ENCODE results near the gene RFESD. TPM values are rescaled to one million over a fixed set of nuclear protein-coding genes. Genes with fewer than 3 reads are reported as not detected.

The RFESD gene
- total RNA-seq, 1 donor from 2014 or later: 1.7 TPM

- Mint-ChIP-seq H3K27ac (ENCODE audit: unreplicated experiment) (peak overlapping the region; percentile 68), H3K36me3 (ENCODE audit: unreplicated experiment) (no peaks in the 10 kb centered on the region), H3K4me3 (ENCODE audit: unreplicated experiment) (no peak overlapping the region), H3K4me1 (ENCODE audit: unreplicated experiment) (peaks cover 57% of the 10 kb centered on the region), H3K9me3 (ENCODE audit: unreplicated experiment) (no peaks in the 10 kb centered on the region), H3K27me3 (ENCODE audit: unreplicated experiment) (no peaks in the 10 kb centered on the region)
- DNase-seq (ENCODE audit: extremely low spot score, unreplicated experiment): no peak
- TF ChIP-seq CTCF (IDR thresholded peaks at IDR 0.05): no peak
Measured at GRCh38 chr5:95668216-95668615, 21.6 kb downstream of the RFESD start.

GRCh38 chr5:95668728-95669127, 22.2 kb downstream of the RFESD start:
- Mint-ChIP-seq H3K27ac (ENCODE audit: unreplicated experiment) (peak overlapping the region; percentile 68), H3K4me3 (ENCODE audit: unreplicated experiment) (no peak overlapping the region), H3K27me3 (ENCODE audit: unreplicated experiment) (no peaks in the 10 kb centered on the region), H3K4me1 (ENCODE audit: unreplicated experiment) (peaks cover 61% of the 10 kb centered on the region), H3K9me3 (ENCODE audit: unreplicated experiment) (no peaks in the 10 kb centered on the region), H3K36me3 (ENCODE audit: unreplicated experiment) (no peaks in the 10 kb centered on the region)
- no peak for DNase-seq (ENCODE audit: extremely low spot score, unreplicated experiment)
- TF ChIP-seq CTCF (IDR thresholded peaks at IDR 0.05): no peak

GRCh38 chr5:95669540-95669939, 23.0 kb downstream of the RFESD start:
- Mint-ChIP-seq H3K27me3 (ENCODE audit: unreplicated experiment) (no peaks in the 10 kb centered on the region), H3K9me3 (ENCODE audit: unreplicated experiment) (no peaks in the 10 kb centered on the region), H3K36me3 (ENCODE audit: unreplicated experiment) (no peaks in the 10 kb centered on the region), H3K4me3 (ENCODE audit: unreplicated experiment) (no peak overlapping the region), H3K27ac (ENCODE audit: unreplicated experiment) (peak overlapping the region; percentile 68), H3K4me1 (ENCODE audit: unreplicated experiment) (peaks cover 57% of the 10 kb centered on the region)
- DNase-seq (ENCODE audit: extremely low spot score, unreplicated experiment): no peak
- no peak for TF ChIP-seq CTCF (IDR thresholded peaks at IDR 0.05)

- peak overlapping the region; percentile 68 for H3K27ac Mint-ChIP-seq (ENCODE audit: unreplicated experiment)
Measured at GRCh38 chr5:95669985-95670384, 23.4 kb downstream of the RFESD start.

GRCh38 chr5:95670568-95670967, 24.0 kb downstream of the RFESD start:
- H3K36me3 Mint-ChIP-seq (ENCODE audit: unreplicated experiment): no peaks in the 10 kb centered on the region
- peaks cover 56% of the 10 kb centered on the region for H3K4me1 Mint-ChIP-seq (ENCODE audit: unreplicated experiment)
- no peak overlapping the region for H3K4me3 Mint-ChIP-seq (ENCODE audit: unreplicated experiment)
- peak overlapping the region; percentile 19 for H3K27ac Mint-ChIP-seq (ENCODE audit: unreplicated experiment)
- no peaks in the 10 kb centered on the region for H3K9me3 Mint-ChIP-seq (ENCODE audit: unreplicated experiment)
- no peak for TF ChIP-seq CTCF (IDR thresholded peaks at IDR 0.05)
- no peak for DNase-seq (ENCODE audit: extremely low spot score, unreplicated experiment)
- H3K27me3 Mint-ChIP-seq (ENCODE audit: unreplicated experiment): no peaks in the 10 kb centered on the region

More at GRCh38 chr5:95669985-95670384, 23.4 kb downstream of the RFESD start:
- DNase-seq (ENCODE audit: extremely low spot score, unreplicated experiment): no peak
- Mint-ChIP-seq H3K4me3 (ENCODE audit: unreplicated experiment) (no peak overlapping the region), H3K4me1 (ENCODE audit: unreplicated experiment) (peaks cover 56% of the 10 kb centered on the region), H3K9me3 (ENCODE audit: unreplicated experiment) (no peaks in the 10 kb centered on the region), H3K36me3 (ENCODE audit: unreplicated experiment) (no peaks in the 10 kb centered on the region), H3K27me3 (ENCODE audit: unreplicated experiment) (no peaks in the 10 kb centered on the region)
- no peak for TF ChIP-seq CTCF (IDR thresholded peaks at IDR 0.05)

Measured in osteocyte (in vitro differentiated cells).